KOPT-K1 (cell line): Measurements from ENCODE around the gene ACSF3.
"Not testable (repeated sequence)": the region's sequence is repeated elsewhere in the genome, so short reads cannot be mapped to it uniquely, and the experiment has no call there.

Source experiments
- H3K27ac ChIP-seq: fragments of 200-600 bp; sonication (generic); 2 replicates; pipeline ENCODE4 v1.5.1; 2016; ENCODE audit warnings: antibody characterized with exemption, mild to moderate bottlenecking, low read depth, low read length; ENCODE audit not compliant: poor library complexity, severe bottlenecking
- H3K36me3 ChIP-seq: fragments of 200-600 bp; sonication (generic); 2 replicates; pipeline ENCODE4 v1.5.1; 2017; ENCODE audit warnings: antibody characterized with exemption, mild to moderate bottlenecking, low read length, moderate library complexity; ENCODE audit not compliant: insufficient read depth
- H3K9me3 ChIP-seq: fragments of 200-600 bp; sonication (generic); 2 replicates; pipeline ENCODE4 v1.5.1; 2017; ENCODE audit warnings: antibody characterized with exemption, low read length, mild to moderate bottlenecking; ENCODE audit not compliant: insufficient read depth, poor library complexity, severe bottlenecking

Gene ACSF3

DNA sequence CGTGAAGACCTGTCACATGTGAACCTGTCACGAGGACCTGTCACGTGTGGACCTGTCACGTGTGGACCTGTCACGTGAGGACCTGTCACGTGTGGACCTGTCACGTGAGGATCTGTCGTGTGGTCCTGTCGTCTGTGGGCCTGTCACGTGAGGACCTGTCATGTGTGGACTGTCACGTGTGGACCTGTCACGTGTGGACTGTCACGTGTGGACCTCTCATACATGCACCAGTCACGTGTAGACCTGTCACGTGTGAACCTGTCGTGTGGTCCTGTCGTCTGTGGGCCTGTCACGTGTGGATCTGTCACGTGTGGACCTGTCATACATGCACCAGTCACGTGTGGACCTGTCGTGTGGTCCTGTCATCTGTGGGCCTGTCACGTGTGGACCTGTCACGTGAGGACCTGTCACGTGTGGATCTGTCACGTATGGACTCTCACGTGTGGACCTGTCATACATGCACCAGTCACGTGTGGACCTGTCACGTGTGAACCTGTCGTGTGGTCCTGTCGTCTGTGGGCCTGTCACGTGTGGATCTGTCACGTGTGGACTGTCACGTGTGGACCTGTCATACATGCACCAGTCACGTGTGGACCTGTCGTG lies 19.5 kb upstream of the ACSF3 start:
- H3K27ac ChIP-seq, result not testable (repeated sequence)
- peaks cover 21% of the 10 kb centered on the region for H3K9me3 ChIP-seq

GRCh38 chr16:89074803-89075688 lies 18.6 kb upstream of the ACSF3 start:
- H3K36me3 ChIP-seq, result no peaks in the 10 kb centered on the region
- H3K27ac ChIP-seq, result no peak overlapping the region
- H3K9me3 ChIP-seq, result peaks cover 21% of the 10 kb centered on the region

More for the DNA sequence above, 19.5 kb upstream of the ACSF3 start:
- not testable (repeated sequence) for H3K36me3 ChIP-seq

DNA sequence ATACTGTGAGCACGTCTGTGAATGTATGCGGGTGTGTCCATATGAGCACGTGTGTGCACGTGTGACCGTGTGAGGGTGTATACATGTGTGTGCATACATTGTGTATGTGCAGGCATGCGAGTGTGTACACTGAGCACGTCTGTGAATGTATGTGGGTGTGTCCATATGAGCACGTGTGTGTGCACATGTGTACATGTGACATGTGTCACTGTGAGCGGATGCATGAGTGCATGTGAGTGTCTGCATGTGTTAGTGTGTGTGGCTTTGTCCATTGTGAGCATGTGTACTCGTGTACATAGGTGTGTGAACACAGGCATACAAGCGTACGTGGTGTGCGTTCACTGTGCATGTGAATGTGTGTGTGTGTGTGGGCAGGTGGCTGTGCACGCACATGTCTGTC lies 17.5 kb upstream of the ACSF3 start:
- H3K36me3 ChIP-seq, result no peaks in the 10 kb centered on the region
- H3K9me3 ChIP-seq, result peaks cover 21% of the 10 kb centered on the region
- no peak overlapping the region for H3K27ac ChIP-seq

GRCh38 chr16:89077076-89077475 lies 16.6 kb upstream of the ACSF3 start:
- peaks cover 21% of the 10 kb centered on the region for H3K9me3 ChIP-seq

DNA sequence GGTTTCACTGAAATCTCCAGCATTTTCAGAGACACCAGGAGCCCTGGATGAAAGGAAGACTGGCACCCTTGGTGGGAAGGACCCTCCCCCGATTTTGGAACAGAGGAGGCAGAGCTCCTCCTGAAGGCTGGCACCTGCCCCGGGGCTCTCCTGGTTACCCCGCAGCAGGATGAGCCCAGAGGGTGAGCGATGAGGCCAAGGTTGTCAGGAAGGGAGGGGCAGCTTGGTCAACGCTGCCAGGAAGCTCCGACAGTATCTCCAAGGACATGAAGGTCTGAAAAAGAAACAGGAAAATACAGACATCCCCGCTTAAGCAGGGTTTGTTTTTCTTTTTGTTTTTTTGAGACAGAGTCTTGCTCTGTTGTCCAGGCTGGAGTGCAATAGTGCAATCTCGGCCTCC lies 15.5 kb upstream of the ACSF3 start:
- no peak overlapping the region for H3K27ac ChIP-seq
- H3K36me3 ChIP-seq, result no peaks in the 10 kb centered on the region
- peaks cover 21% of the 10 kb centered on the region for H3K9me3 ChIP-seq

More at GRCh38 chr16:89077076-89077475, 16.6 kb upstream of the ACSF3 start:
- Histone ChIP-seq H3K36me3 (no peaks in the 10 kb centered on the region), H3K27ac (no peak overlapping the region)

GRCh38 chr16:89079434-89079980 lies 14.1 kb upstream of the ACSF3 start:
- no peak overlapping the region for H3K27ac ChIP-seq
- H3K9me3 ChIP-seq, result peaks cover 13% of the 10 kb centered on the region
- H3K36me3 ChIP-seq, result no peaks in the 10 kb centered on the region

GRCh38 chr16:89080196-89080853 lies 13.3 kb upstream of the ACSF3 start:
- peaks cover 5% of the 10 kb centered on the region for H3K9me3 ChIP-seq
- no peak overlapping the region for H3K27ac ChIP-seq
- no peaks in the 10 kb centered on the region for H3K36me3 ChIP-seq

DNA sequence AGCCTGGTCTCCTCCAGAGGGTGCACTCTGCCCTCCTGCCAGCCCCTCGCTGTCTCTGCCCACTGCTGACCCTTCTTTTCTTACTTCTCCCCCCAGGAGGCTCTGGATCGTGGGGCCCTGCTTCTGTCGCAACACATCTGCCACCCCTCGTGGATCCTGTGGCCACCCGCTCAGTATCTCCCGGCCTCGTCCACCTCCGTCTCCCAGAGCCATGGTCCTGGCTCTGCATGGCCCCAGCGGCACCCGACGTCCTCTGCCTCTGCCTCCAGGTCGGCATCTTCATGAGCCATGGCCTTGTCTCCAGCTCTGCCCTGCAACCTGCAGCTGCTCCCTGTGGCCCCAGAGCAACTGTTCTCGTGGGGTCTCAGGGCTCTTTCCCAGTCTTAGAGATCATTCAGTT lies 12.1 kb upstream of the ACSF3 start:
- H3K27ac ChIP-seq, result no peak overlapping the region
- H3K36me3 ChIP-seq, result no peaks in the 10 kb centered on the region
- no peaks in the 10 kb centered on the region for H3K9me3 ChIP-seq

DNA sequence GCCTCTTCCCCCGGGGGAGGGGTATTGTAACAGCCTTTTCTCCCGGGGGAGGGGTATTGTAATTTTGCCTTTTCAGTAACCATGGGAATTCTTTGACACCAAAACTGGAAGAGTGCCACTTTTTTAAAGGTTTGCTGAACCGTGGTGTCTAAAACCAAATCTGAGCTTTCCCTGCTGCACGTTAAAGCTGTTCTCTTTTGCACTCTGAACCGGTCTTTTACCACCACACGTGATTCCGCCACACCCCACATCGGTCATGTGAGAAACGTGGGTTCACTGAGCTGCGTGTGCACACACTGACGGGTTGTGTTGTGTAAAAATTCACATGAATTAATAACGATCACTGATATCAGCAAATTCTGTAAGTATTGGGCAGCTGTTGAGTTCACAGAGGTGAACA lies 9.2 kb upstream of the ACSF3 start:
- Histone ChIP-seq H3K27ac (no peak overlapping the region), H3K36me3 (no peaks in the 10 kb centered on the region), H3K9me3 (no peaks in the 10 kb centered on the region)

DNA sequence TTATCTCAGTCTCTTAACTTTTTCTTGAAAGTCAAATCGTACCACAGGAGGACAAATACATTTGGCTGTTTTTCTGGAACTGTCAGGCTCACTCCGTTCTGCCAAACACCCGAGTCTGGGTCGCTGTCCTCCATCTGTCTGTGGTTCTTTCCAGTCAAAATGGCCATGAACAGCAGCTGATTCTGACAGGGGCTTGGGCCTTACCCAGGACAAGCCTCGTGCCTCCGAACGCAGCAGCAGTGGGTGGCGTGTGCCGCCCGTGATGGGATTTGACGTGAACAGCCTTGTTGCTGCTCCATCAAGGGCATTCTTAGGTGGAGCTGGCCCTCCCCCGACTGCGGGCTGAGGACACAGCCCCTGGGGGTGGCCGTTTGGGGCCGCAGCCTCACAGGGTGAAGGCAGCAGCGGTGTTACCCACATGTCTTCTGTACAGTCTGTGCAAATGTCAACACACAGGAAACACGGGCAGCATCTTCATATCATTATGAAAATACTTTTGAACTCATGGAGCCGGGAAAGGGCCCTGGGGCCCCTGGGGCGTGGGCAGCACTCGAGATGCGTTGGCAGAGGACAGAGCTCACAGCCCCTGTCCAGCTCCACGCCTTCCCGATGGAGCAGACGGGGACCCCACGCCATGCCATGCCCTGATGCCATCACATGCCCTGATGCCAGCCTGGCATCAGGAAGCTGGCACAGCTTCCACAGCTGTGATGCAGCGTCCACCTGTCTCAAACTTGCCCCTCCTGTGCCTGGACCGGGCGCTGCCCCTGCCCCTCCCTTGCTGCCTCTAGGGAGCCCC lies 8.6 kb upstream of the ACSF3 start:
- Histone ChIP-seq H3K36me3 (no peaks in the 10 kb centered on the region), H3K27ac (no peak overlapping the region), H3K9me3 (no peaks in the 10 kb centered on the region)

- Histone ChIP-seq H3K27ac (no peak overlapping the region), H3K9me3 (no peaks in the 10 kb centered on the region), H3K36me3 (no peaks in the 10 kb centered on the region)
These were observed 7.9 kb upstream of the ACSF3 start for GRCh38 chr16:89085755-89086154.

GRCh38 chr16:89087922-89088497 lies 5.6 kb upstream of the ACSF3 start:
- no peaks in the 10 kb centered on the region for H3K9me3 ChIP-seq
- no peaks in the 10 kb centered on the region for H3K36me3 ChIP-seq
- H3K27ac ChIP-seq, result no peak overlapping the region

GRCh38 chr16:89089120-89089519 lies 4.5 kb upstream of the ACSF3 start:
- Histone ChIP-seq H3K36me3 (no peaks in the 10 kb centered on the region), H3K9me3 (no peaks in the 10 kb centered on the region), H3K27ac (peak overlapping the region; percentile 66)

- Histone ChIP-seq H3K36me3 (no peaks in the 10 kb centered on the region), H3K9me3 (no peaks in the 10 kb centered on the region), H3K27ac (peak overlapping the region; percentile 66)
These were observed 3.4 kb upstream of the ACSF3 start for GRCh38 chr16:89090182-89090630.
